GM18861 (cell line): ENCODE data around the gene KPNA5.

Experiments used
- ATAC-seq: cut with Tn5 transposase; IDR thresholded peaks from one replicate; pipeline ENCODE4 v1.9.1; 2021; ENCODE audit not compliant: unreplicated experiment

KPNA5 gene

DNA sequence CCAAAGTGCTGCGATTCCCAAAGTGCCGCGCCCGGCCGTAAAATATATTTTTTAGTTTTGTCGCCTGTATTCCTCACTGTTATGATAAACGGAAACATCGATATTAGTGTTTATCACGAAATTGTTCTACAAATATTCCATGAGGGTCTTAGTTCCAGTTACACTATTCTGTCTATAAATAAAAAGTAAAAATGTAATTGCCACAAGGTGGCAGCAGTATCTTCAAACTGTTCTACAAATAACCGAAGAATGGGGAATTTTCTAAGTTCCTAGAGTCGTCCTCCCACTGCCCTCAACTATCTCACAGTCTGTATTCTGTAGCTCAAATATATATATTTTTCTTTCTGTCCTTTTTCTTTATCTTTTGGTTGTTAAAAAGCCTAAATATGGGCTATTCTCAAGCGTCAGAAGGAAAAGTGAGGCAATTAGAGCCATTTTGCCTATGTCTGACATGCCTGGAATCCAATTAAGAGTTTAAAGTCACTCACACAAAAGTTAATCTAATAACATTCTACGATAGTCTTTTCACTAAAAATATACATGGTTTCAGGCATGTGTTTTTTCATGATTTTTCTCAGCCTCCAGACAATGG, 98.7 kb downstream of the KPNA5 start:
- ATAC-seq: peak; percentile 64

DNA sequence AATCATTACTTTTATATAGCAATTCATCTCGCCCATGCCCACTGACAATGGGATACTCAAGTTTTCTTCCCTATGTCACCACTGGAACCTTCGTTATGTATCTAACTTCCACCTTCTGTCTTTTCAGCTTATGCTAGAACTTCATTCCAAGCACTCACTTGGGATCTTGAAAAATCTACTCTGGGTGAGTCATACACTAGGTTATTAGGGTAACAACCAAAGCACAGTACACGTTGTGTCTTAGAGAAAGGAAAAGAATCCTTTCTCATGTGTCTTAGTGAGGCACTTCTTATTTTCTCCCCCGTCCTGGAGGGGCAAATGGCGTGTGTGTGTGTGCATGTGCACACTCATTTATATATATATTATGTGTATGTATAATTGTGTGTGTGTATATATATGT, 102.8 kb downstream of the KPNA5 start:
- no peak for ATAC-seq
